DMS53 treated with DMSO at 0.1 percent for 48 hours (cell line): ENCODE results near the gene PDE4A.

Experiments used
- DNase-seq: peaks from one replicate; lab custom pipeline; 2025; ENCODE audit not compliant: unreplicated experiment; lab: John Stamatoyannopoulos, UW

Gene PDE4A

DNA sequence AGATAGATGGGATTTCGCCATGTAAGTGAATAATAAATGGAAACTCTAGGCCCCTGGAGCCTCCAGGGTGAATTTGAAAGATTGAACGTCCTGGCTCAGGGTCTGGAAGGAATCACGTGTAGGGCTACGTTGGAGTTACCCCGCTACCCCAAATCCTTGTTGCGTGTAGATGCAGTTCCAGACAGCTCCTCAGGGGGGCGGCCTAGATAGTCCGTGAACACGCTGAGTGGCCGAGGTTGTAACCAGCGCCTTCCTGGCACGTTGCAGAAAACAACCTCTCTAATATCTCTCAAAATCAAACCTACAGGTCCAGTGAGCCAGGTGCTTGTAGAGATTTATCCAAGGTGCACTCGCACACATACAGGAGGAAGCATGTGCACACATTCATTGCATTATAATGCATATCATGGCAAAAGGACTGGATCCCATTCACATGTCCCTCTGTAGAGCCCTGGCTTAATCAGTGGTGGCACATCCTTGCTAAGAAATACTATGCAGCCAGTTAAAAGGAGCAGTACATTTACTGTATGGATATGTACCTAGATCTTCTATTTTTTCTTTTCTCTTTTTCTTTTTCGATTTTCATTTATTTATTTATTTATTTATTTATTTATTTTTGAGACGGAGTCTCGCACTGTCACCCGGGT lies 85.4 kb downstream of the PDE4A start:
- DNase-seq, result no peak

- DNase-seq, result no peak
Measured at GRCh38 chr19:10508036-10508435, 87.7 kb downstream of the PDE4A start.

DNA sequence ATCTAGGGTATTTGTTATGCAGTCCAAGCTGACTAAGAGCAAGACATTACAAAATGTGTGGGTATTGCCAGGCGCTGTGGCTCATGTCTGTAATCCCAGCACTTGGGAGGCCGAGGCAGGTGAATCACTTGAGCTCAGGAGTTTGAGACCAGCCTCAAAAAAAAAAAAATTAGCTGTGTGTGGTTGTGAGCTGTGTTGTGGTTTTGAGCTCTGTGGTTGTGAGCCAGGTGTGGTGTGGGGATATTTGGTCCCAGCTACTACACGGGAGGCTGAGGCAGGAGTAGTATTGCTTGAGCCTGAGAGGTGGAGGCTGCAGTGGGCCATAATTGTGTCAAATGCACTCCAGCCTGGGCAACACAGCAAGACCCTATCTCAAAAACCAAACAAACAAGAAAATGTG lies 88.4 kb downstream of the PDE4A start:
- no peak for DNase-seq

DNA sequence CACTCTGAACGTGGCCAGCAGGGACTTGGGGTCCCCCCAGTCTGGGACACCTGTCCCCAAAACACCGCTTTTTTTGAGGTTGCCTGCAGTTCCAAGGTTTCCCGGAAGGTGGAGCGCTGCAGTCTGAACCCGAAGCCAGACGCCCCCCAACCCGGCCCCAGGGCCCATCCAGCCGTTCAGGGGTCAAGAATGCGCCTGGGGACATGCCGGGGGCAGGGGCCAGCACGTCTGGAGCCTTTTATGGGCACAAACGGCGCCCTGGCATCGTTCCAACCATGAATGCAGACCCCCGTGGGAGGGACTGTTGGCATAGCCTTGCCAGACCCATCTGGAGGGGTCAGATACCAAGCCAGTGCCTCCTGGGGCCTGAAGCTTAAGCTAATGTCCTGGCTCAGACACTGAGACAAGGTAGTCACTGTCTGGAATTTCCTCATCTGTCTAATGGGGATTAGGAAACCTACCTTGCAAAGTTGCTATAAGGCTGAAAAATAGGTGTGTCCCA lies 90.0 kb downstream of the PDE4A start:
- DNase-seq, result no peak

DNA sequence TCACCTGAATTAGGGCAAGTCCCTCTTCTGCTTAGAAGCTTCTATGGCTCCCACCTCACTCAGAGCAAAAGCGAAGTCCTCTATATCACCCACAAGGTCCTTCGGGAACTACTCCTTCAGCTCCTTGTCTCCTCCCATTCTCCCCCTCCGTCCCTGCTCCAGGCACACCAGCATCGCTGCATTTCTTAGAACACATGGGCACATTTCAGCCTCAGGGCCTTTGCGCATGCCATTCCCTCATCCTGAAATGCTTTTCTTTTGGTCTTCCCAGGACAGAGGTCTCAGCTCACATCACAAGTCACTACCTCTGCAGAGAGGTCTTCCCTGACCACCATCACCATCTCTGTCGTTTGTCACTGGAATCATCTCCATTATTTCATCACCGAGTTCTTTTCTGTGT lies 92.9 kb downstream of the PDE4A start:
- no peak for DNase-seq

GRCh38 chr19:10514211-10515145 lies 94.1 kb downstream of the PDE4A start:
- DNase-seq, result no peak

- DNase-seq, result no peak
Measured at GRCh38 chr19:10516064-10516385, 95.7 kb downstream of the PDE4A start.

- DNase-seq, result no peak
Measured at GRCh38 chr19:10516671-10517286, 96.4 kb downstream of the PDE4A start.

DNA sequence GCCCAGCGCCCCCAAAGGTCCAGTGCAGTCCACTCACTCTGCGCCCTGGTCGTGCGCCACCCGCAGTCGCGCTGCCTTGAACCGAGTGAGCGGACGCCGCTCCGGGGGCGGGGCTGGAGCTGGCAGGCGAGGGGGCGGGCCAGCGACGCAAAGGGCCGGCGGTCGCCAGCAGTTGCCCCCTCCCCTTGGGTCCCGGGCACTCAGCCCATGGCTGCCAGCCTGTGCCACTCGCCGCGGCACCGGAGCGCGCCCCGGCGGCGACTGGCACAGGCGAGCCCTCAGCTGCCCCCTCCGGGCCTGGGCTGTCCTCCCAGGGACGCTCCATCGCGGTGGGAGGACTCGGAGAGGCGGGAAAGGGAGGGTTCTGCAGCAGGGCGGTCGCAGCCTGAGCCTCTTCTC lies 97.0 kb downstream of the PDE4A start, which contains the start of gene S1PR5:
TSS of gene S1PR5 (minus strand) at position 87 of the 399 bp plus-strand sequence. CDS start 2,436 bp downstream, outside the sequence.
- no peak for DNase-seq

- DNase-seq, result peak; percentile 24
Measured at GRCh38 chr19:10517760-10518443, 97.6 kb downstream of the PDE4A start.

DNA sequence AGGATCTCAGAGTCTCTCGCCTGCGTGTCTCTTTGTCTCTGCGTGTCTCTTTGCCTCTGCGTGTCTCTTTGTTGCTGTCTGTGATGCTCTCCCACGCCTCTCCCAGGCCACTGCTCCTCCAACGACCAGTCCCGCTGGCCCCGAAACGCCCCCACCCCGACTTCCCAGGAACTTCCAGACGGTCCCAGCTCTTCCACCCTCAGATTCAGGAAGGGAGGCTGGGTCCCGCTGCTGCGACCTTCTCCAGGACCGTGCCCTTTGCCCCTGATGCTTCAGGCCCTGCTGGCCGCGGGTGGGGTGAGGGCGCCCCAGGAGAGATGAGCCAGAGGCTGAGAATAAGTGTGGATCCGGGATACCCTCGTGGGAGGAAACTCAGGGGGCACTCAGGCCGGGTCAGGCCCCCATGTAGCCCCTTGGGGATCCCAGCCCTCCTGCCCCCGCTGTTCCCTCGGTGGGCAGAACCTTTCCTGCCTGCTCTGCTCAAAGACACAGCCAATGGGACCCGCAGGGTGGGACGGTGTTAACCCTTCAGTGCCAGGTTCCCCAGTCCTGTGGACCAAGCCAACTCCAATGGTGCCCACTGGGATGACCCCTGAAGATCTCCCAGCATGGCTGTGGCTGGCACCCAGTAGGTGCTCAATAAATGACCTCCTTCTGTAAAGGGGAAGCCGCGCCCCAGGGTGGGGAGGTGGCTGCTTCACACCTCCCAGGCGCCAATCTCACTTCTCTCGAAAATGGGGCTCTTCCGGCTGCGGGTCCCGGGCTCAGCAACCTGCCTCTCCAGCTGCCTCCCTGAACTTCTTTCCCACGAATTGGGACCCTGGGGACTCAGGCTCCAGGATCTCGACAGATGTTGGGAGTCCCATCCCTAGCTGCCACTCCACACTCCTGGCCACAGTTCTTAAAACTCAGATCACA lies 98.4 kb downstream of the PDE4A start:
- DNase-seq, result no peak
